SK-N-MC (cell line): ENCODE results near the gene NEK9.

ENCODE experiments used
- DNase-seq: peaks from one replicate; pipeline ENCODE4 v3.0.0-alpha.2; 2011; ENCODE audit warnings: low read depth, low spot score
- H3K27ac ChIP-seq: fragments of 200-600 bp; sonication (generic); 2 replicates; pipeline ENCODE4 v1.5.1; 2016; ENCODE audit warnings: mixed run types
- H3K36me3 ChIP-seq: fragments of 200-600 bp; sonication (generic); 2 replicates; pipeline ENCODE4 v1.6.1; 2017; ENCODE audit warnings: antibody characterized with exemption, low read length, mixed read lengths; ENCODE audit not compliant: insufficient read depth
- H3K4me3 ChIP-seq: fragments of 200-600 bp; sonication (generic); 2 replicates; pipeline ENCODE4 v1.5.1; 2016
- H3K9ac ChIP-seq: fragments of 200-600 bp; sonication (generic); 2 replicates; pipeline ENCODE4 v1.8.0; 2017; ENCODE audit warnings: mixed run types, mixed read lengths; ENCODE audit not compliant: insufficient read length
- H3K9me3 ChIP-seq: fragments of 200-600 bp; sonication (generic); 2 replicates; pipeline ENCODE4 v1.6.1; 2017; ENCODE audit warnings: low read depth, mild to moderate bottlenecking, antibody characterized with exemption, low read length, moderate library complexity, mixed read lengths
- EZH2 ChIP-seq: fragments of 200-600 bp; sonication (generic); IDR thresholded peaks from one replicate; pipeline ENCODE4 v1.6.1; 2017; ENCODE audit warnings: antibody characterized with exemption
- FOXP2 ChIP-seq: optimal IDR thresholded peaks from 2 replicates; pipeline ENCODE3; 2011; ENCODE audit warnings: mild to moderate bottlenecking, moderate library complexity; ENCODE audit not compliant: insufficient read depth; ENCODE audit errors: extremely low read length, control extremely low read depth
- POLR2AphosphoS5 ChIP-seq: IDR thresholded peaks from 2 replicates; pipeline ENCODE4 v1.6.1; 2012; ENCODE audit warnings: mild to moderate bottlenecking, low read depth, low read length, borderline replicate concordance

Gene NEK9

GRCh38 chr14:75050852-75051555 is 75.8 kb downstream of the NEK9 start, which contains the start of gene MLH3:
Gene MLH3 (minus strand): TSS chr14:75051467. CDS start chr14:75049655, 1,812 bp downstream.
- DNase-seq, result no peak
- Histone ChIP-seq H3K4me3 (no peak within 1 kb of the TSS), H3K9ac (no peak within 1 kb of the TSS), H3K27ac (peak within 1 kb of the TSS; percentile 12; the same call in 1 of the 2 replicates), H3K36me3 (peaks cover 20% of the 10 kb centered on the region), H3K9me3 (no peaks in the 10 kb centered on the region)
- no peak for TF ChIP-seq POLR2AphosphoS5
- TF ChIP-seq EZH2, result no peak
- no peak for TF ChIP-seq FOXP2

GRCh38 chr14:75049731-75050201 is 77.1 kb downstream of the NEK9 start:
- no peak overlapping the region for H3K9ac ChIP-seq
- H3K9me3 ChIP-seq, result no peaks in the 10 kb centered on the region
- TF ChIP-seq FOXP2, result no peak
- TF ChIP-seq POLR2AphosphoS5, result no peak
- no peak for TF ChIP-seq EZH2
- no peak for DNase-seq
- peak overlapping the region; percentile 12; the same call in 1 of the 2 replicates for H3K27ac ChIP-seq
- no peak overlapping the region for H3K4me3 ChIP-seq
- H3K36me3 ChIP-seq, result peaks cover 13% of the 10 kb centered on the region; the same call in 1 of the 2 replicates

GRCh38 chr14:75049136-75049535 is 77.7 kb downstream of the NEK9 start:
- no peak overlapping the region for H3K4me3 ChIP-seq
- DNase-seq, result no peak
- H3K27ac ChIP-seq, result no peak overlapping the region
- no peaks in the 10 kb centered on the region for H3K9me3 ChIP-seq
- peaks cover 13% of the 10 kb centered on the region; the same call in 1 of the 2 replicates for H3K36me3 ChIP-seq
- no peak overlapping the region for H3K9ac ChIP-seq
- TF ChIP-seq POLR2AphosphoS5, result no peak
- no peak for TF ChIP-seq FOXP2
- TF ChIP-seq EZH2, result no peak

GRCh38 chr14:75048101-75048500 is 78.7 kb downstream of the NEK9 start:
- H3K4me3 ChIP-seq, result no peak overlapping the region
- H3K27ac ChIP-seq, result no peak overlapping the region
- TF ChIP-seq EZH2 (no peak), FOXP2 (no peak), POLR2AphosphoS5 (no peak)
- peaks cover 7% of the 10 kb centered on the region; the same call in 1 of the 2 replicates for H3K36me3 ChIP-seq
- no peak overlapping the region for H3K9ac ChIP-seq
- no peaks in the 10 kb centered on the region for H3K9me3 ChIP-seq
- DNase-seq, result no peak

GRCh38 chr14:75047506-75047905 is 79.3 kb downstream of the NEK9 start:
- Histone ChIP-seq H3K9ac (no peak overlapping the region), H3K27ac (no peak overlapping the region), H3K4me3 (no peak overlapping the region)

GRCh38 chr14:75046899-75047298 is 79.9 kb downstream of the NEK9 start:
- Histone ChIP-seq H3K9me3 (no peaks in the 10 kb centered on the region), H3K9ac (no peak overlapping the region), H3K4me3 (no peak overlapping the region), H3K27ac (no peak overlapping the region), H3K36me3 (no peaks in the 10 kb centered on the region)
- TF ChIP-seq EZH2 (no peak), POLR2AphosphoS5 (no peak), FOXP2 (no peak)
- DNase-seq, result no peak

More at GRCh38 chr14:75047506-75047905, 79.3 kb downstream of the NEK9 start:
- no peak for DNase-seq
- Histone ChIP-seq H3K36me3 (peaks cover 2% of the 10 kb centered on the region; the same call in 1 of the 2 replicates), H3K9me3 (no peaks in the 10 kb centered on the region)
- TF ChIP-seq POLR2AphosphoS5 (no peak), FOXP2 (no peak), EZH2 (no peak)

- no peak for DNase-seq
- Histone ChIP-seq H3K4me3 (no peak overlapping the region), H3K9ac (no peak overlapping the region), H3K27ac (no peak overlapping the region), H3K36me3 (no peaks in the 10 kb centered on the region), H3K9me3 (no peaks in the 10 kb centered on the region)
- TF ChIP-seq EZH2 (no peak), FOXP2 (no peak), POLR2AphosphoS5 (no peak)
Measured at GRCh38 chr14:75046275-75046674, 80.6 kb downstream of the NEK9 start.

GRCh38 chr14:75044752-75045151 is 82.1 kb downstream of the NEK9 start:
- DNase-seq, result no peak
- H3K4me3 ChIP-seq, result no peak overlapping the region
- TF ChIP-seq POLR2AphosphoS5 (no peak), EZH2 (no peak), FOXP2 (no peak)

GRCh38 chr14:75044322-75044721 is 82.5 kb downstream of the NEK9 start:
- TF ChIP-seq EZH2 (no peak), FOXP2 (no peak), POLR2AphosphoS5 (no peak)
- DNase-seq, result no peak
- H3K27ac ChIP-seq, result no peak overlapping the region

More at GRCh38 chr14:75044752-75045151, 82.1 kb downstream of the NEK9 start:
- Histone ChIP-seq H3K9me3 (no peaks in the 10 kb centered on the region), H3K36me3 (no peaks in the 10 kb centered on the region), H3K27ac (no peak overlapping the region), H3K9ac (no peak overlapping the region)

More at GRCh38 chr14:75044322-75044721, 82.5 kb downstream of the NEK9 start:
- Histone ChIP-seq H3K9me3 (no peaks in the 10 kb centered on the region), H3K9ac (no peak overlapping the region), H3K4me3 (no peak overlapping the region; the same call in 1 of the 2 replicates), H3K36me3 (no peaks in the 10 kb centered on the region)
